Sigmoid colon (tissue), 4 donors: Measurements from ENCODE around the gene MRPL53.

Source experiments
- CTCF ChIP-seq, 4 experiments: fragments of 450-650 bp in 3 of 4; fragments of 200-600 bp in 1 of 4; IDR thresholded peaks; one replicate each; pipeline ENCODE4 v1.5.1; 2016 to 2019; ENCODE audit warnings: antibody characterized with exemption in 4 of 4, mild to moderate bottlenecking in 3 of 4, moderate library complexity in 2 of 4
- EP300 ChIP-seq, 4 donors: sonication (generic); formaldehyde crosslinking; IDR thresholded peaks; one replicate each; pipeline ENCODE4 v1.6.1; 2017; ENCODE audit warnings: antibody characterized with exemption in 4 of 4
- POLR2A ChIP-seq, 2 donors: fragments of 450-650 bp; IDR thresholded peaks; one replicate each; pipeline ENCODE4 v1.6.1; 2016; ENCODE audit warnings: antibody characterized with exemption in 2 of 2, mild to moderate bottlenecking in 2 of 2, moderate library complexity in 2 of 2

GRCh38 chr2:74488643-74489481, 16.4 kb upstream of the MRPL53 start:
- no peak for TF ChIP-seq CTCF (IDR thresholded peaks at IDR 0.05)
- no peak for TF ChIP-seq POLR2A (IDR thresholded peaks at IDR 0.05)
- TF ChIP-seq EP300 (IDR thresholded peaks at IDR 0.05), result no peak
